Fibroblast of pulmonary artery (primary cell): ENCODE data around the gene ATP6V0E1.
"Not testable (repeated sequence)": the region's sequence is repeated elsewhere in the genome, so short reads cannot be mapped to it uniquely, and the experiment has no call there.

ENCODE experiments used
- DNase-seq: peaks from one replicate; pipeline ENCODE4 v3.0.0-alpha.2; 2010; ENCODE audit warnings: low read depth
- H3K4me3 ChIP-seq: replicated peaks from 2 replicates; pipeline ENCODE4 v1.5.1; 2011; ENCODE audit warnings: low read depth, mild to moderate bottlenecking, control low read depth, low read length, moderate library complexity
- TF ChIP-seq, protein P1 (sequence below): IDR thresholded peaks from 2 replicates; pipeline ENCODE4 v1.5.1; 2011; ENCODE audit warnings: mild to moderate bottlenecking, control low read depth, low read length, inconsistent platforms; ENCODE audit errors: missing control alignments

Gene ATP6V0E1

DNA sequence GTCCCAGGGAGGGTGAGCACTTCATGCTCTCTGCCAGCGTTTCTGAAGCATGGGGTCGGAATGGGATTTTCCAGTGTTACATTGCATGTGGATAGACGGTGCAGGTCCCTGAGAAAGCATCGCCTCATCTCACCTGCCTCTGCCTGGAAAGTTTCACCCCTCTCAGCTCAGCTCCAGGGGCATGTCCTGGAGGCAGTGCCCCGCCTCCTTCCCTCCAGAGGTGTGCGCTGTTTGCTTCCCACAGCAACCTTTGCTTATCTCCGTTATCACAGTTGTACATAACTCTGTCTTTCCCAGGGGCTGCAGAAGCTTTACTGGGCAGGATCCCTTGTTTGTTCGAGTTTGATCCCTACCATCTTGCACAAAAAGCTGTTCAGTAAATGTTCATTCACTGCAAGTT lies 61.9 kb downstream of the ATP6V0E1 start:
- DNase-seq = no peak
- TF ChIP-seq, protein P1, sequence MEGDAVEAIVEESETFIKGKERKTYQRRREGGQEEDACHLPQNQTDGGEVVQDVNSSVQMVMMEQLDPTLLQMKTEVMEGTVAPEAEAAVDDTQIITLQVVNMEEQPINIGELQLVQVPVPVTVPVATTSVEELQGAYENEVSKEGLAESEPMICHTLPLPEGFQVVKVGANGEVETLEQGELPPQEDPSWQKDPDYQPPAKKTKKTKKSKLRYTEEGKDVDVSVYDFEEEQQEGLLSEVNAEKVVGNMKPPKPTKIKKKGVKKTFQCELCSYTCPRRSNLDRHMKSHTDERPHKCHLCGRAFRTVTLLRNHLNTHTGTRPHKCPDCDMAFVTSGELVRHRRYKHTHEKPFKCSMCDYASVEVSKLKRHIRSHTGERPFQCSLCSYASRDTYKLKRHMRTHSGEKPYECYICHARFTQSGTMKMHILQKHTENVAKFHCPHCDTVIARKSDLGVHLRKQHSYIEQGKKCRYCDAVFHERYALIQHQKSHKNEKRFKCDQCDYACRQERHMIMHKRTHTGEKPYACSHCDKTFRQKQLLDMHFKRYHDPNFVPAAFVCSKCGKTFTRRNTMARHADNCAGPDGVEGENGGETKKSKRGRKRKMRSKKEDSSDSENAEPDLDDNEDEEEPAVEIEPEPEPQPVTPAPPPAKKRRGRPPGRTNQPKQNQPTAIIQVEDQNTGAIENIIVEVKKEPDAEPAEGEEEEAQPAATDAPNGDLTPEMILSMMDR = no peak
- no peak overlapping the region for H3K4me3 ChIP-seq

DNA sequence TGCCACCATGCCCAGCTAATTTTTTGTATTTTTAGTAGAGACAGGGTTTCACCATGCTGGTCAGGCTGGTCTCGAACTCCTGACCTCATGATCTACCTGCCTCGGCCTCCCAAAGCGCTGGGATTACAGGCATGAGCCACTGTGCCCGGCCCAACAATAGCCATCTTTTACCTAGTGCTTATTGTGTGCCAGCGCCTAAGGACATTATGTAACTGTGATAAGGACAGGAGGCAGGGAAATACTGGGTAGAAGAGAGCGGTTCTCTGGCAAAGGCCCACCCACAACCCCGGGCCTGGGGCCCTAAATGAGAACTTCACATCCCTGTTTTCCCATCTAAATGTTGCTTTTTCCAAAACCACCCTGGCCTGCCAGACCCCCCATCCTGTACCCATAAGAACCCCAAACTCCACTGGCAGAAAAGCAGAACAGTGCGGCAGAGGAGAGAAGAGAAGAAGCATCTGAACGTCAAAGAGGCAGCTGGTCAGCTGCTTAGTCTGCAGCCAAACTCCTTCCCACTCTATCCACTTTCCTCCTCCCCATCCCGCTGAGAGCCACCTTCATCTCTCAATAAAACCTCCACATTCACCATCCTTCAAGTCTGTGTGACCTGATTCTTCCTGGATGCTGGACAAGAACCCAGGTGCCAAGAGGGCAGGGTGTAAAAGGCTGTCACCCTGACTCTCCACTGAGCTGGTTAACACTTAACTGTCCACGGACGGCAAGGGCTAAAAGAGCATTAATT lies 63.7 kb downstream of the ATP6V0E1 start:
- not testable (repeated sequence) for H3K4me3 ChIP-seq, DNase-seq

DNA sequence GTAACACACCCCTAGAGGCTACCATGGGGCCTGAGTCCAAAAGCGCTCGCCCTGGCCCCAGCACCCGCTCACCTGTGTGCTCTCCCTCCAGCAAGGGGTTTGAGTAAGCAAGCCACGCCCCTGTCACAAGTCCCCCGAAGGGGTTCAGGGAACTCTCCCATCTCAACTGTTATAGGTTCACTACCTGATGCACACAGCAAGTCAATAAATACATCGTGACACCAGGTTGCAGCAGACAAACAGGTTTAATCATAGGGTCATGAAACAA lies 64.2 kb downstream of the ATP6V0E1 start:
- no peak for DNase-seq
- TF ChIP-seq, protein P1 = no peak
- H3K4me3 ChIP-seq = no peak overlapping the region

DNA sequence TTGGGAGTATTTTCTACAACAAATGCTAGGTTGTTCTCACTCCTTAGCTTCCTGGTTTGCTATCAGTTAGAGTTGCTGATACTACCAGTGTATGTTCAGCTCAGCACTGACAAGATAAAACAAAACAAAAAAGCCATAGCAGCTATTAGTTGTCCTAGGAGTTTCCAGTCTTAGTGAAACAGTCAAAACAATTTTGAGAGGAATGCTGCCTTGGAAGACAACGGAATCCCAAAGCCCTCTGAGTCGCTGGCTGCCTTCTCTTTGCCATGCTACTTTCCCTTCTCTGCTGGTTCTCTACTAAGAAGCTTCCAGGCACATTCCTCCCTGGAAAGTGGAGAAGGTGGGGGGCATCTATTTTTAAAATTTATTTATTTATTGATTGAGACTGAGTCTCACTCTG lies 67.2 kb downstream of the ATP6V0E1 start:
- peak overlapping the region; percentile 9 for H3K4me3 ChIP-seq
- no peak for DNase-seq
- TF ChIP-seq, protein P1 = no peak

DNA sequence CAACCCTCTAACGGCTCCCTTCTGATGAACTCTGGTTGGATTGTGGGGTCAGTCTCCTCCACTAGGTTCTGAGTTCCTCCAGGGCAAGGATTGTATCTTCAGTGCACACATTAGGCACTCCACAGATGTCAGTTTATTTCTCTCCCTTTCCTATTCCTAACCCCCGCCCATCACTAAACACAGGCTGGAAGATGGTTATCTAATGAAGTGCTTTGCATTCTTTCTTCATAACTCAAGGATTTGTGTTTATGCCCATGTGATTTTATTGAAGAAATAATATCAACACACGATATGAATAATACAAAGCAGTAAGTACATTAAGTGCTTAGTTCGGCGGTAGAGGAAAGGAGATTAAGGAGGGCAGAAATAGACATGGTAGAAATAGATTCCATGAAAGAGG lies 68.2 kb downstream of the ATP6V0E1 start:
- no peak for DNase-seq
- no peak overlapping the region for H3K4me3 ChIP-seq

DNA sequence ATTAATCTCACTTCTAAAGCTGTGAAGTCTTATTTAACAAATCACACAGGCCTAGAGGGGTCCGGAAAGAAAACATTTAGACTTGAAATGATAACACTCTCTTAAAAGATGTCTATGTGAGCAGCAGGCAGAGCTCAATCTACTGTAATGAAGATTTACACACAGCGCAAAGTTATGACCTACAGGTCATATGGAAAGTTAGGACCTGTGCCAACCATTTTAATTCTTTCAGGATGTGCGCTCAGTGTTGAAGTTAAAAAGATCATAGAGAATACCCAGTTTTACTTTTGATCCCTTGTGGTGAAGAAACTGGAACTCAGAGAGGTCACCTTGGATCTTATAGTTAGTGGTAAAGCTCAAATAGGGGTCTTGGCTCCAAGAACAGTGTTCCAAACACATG lies 69.5 kb downstream of the ATP6V0E1 start:
- H3K4me3 ChIP-seq = no peak overlapping the region
- no peak for DNase-seq
- TF ChIP-seq, protein P1 = no peak

More for the DNA sequence above, 68.2 kb downstream of the ATP6V0E1 start:
- TF ChIP-seq, protein P1 = no peak

DNA sequence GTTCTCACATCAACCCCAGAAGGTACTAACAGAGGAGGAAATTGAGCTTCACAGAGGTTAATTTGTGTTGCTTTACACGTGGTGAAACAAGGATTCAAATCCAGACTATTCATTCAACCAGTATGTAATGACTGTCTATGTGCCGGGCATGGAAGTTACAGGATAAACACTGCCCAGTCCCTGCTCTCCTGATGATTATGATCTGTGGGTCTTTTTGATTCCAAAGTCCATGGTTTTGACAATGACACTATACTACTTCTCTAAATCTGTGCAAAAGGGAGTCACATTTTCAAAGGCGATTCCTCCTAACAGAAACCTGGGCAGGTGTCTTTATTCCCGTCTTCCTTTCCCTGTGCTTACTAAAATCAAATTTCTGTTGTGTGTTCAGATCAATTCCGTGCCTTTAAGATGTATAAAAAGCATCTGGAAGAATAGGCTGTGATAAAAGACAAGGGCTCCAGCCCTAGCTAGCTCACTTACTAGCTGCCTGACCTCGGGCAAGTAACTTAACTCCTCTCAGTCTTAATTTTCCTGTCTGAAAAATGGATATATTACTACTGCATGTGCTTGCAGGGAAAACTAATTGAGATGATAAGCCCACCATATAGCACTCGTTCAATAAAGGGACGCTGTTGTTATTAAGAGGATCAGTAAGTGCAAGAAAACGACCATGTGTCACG lies 71.6 kb downstream of the ATP6V0E1 start:
- TF ChIP-seq, protein P1 = no peak
- peak overlapping the region; percentile 88 for H3K4me3 ChIP-seq
- DNase-seq = no peak
